SK-N-SH treated with all-trans-retinoic acid at 6 μM for 48 hours (cell line): Measurements from ENCODE around the gene TGFBR3.

Source experiments
- OSR1 ChIP-seq: fragments of 250-450 bp; sonication (Bioruptor Pico); IDR thresholded peaks from 2 replicates; pipeline ENCODE4 v1.8.0; 2022; ENCODE audit warnings: moderate library complexity, mild to moderate bottlenecking, inconsistent platforms
- RARB ChIP-seq: fragments of 250-450 bp; sonication (Bioruptor Pico); IDR thresholded peaks from 2 replicates; pipeline ENCODE4 v1.8.0; 2021; ENCODE audit warnings: mild to moderate bottlenecking, moderate library complexity
- TOX ChIP-seq: fragments of 250-450 bp; sonication (Bioruptor Pico); IDR thresholded peaks from 2 replicates; pipeline ENCODE4 v1.8.0; 2021; ENCODE audit warnings: mild to moderate bottlenecking, moderate library complexity, borderline replicate concordance

DNA sequence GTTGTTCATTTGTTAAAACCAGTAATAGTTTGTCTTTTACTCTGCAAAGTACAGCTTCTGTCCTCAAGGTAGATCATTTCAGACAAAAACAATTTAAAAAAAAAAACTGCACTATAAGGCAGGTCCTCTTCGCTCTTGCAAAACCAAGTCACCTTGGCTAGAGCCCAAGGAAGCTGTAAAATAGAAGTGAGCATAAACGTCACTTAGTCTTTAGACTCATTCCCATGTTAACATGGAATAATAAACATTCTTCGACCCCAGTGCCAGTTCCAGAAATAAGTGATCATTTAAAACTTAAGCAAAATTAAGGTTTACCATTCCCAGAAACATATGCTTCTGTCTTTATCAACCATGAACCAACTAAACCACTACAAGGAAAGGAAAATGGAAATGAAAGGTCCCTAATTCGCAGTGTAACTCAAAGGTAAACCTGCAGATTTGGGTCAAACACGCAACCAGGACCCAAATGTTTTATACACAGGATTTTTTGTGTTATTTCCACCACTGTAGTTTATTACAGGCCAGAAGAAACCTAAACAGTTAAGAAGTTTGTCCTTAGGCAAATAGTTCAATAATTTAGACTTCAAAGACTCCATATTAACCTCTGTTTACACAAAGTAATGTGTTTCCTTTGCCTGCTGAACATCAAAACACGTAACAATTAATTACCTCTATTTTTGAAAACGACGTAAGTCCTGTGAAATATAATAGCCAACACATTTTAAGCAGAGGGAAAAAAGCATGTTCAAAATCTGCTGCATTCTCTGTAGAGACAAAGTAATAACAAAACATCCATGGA is 54.6 kb downstream of the TGFBR3 start:
- TF ChIP-seq RARB (CRISPR knock-in tag) = no peak
- no peak for TF ChIP-seq OSR1
- TF ChIP-seq TOX = no peak
